Renal pelvis (tissue), 4 donors: Measurements from ENCODE around the gene NEURL1. TPM values are rescaled to one million over a fixed set of nuclear protein-coding genes. Genes with fewer than 3 reads are reported as not detected.
"Not testable (repeated sequence)": the region's sequence is repeated elsewhere in the genome, so short reads cannot be mapped to it uniquely, and the experiment has no call there.

Experiments
- DNase-seq: peaks from one replicate; pipeline ENCODE4 v3.0.0-alpha.2; 2013
- polyA plus RNA-seq, 3 donors: library from polyadenylated mRNA; unstranded; fragments of 120-200 nt; gene quantifications; one replicate each; pipeline ENCODE4 v1.2.1, GENCODE V29; 2013; ENCODE audit not compliant: insufficient read length in 3 of 3

The NEURL1 gene
- polyA plus RNA-seq, 3 donors = 1.9 to 2.3 (median 1.9) TPM

- no peak for DNase-seq
Measured at GRCh38 chr10:103605359-103606096, 112.0 kb downstream of the NEURL1 start.

DNA sequence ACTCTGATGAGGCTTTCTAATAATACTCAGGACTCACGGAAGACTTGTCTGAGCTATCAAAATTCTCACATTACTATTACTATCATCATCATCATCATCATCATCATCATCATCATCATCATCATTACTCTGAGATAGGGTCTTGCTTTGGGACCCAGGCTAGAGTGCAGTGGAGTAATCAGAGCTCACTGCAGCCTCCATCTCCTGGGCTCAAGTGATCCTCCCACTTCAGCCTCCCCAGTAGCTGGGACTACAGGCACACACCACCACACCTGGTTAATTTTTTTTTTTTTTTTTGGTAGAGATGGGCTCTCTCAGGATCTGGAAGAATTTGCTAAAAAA, 112.6 kb downstream of the NEURL1 start:
- DNase-seq = not testable (repeated sequence)

- not testable (repeated sequence) for DNase-seq
Measured at GRCh38 chr10:103607051-103607450, 113.5 kb downstream of the NEURL1 start.

DNA sequence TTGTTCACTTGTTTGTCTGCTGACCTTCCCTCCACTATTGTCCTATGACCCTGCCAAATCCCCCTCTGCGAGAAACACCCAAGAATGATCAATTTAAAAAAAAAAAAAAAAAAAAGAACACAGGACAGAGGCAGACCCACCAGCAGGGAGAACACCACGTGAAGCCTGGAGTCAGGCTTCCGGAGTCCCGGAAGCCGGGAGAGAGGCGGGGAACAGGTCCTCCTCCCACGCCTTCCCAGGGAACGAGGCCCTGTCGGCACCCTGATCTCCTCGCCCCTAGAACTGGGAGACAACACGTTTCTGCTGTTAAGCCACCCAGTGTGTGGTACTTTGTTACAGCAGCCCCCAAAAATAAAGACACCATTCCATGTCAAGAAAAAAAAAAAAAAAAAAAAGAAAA, 114.6 kb downstream of the NEURL1 start:
- not testable (repeated sequence) for DNase-seq

DNA sequence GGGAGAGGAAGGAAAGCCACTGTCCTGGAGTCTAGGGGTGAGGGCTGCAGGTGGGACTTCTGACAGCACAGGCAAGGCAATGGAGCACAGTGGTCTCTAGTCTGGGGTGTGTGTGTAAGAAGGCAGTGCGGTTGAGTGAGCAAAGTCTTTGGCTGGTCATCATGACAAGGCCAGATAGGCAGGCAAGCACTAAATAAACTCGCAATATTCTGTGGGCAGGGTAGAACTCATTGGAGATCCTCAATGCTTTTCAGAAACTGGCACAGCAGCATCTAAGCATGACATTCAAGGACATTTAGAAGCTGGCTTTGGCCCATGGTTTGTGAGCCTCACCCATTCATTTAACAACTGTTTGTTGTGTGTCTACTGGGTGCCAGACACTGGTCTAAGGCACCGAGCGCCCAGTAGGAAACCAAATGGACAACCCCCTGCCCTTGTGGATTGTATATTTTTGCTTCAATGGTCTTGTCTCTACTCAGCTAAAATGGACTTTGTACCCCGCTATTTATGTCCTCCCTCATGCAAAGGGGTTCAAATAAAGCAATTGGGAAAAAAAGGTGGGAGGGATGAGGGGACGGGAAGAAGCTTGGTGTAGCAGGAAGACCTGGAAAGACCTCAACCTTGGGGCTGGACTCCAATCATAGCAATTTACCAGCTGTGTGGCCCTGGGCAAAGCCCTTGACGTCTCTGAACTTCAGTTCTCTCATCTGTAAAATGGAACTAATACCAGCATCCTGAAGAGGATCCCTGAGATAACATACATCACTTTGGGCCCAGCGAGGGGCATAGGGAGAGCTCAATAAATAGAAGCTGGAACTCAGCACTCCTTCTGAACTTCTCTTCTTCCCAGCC, 116.0 kb downstream of the NEURL1 start:
- DNase-seq = no peak

GRCh38 chr10:103610083-103610472, 116.6 kb downstream of the NEURL1 start:
- no peak for DNase-seq

- DNase-seq = no peak
Measured at GRCh38 chr10:103610921-103611511, 117.5 kb downstream of the NEURL1 start.

GRCh38 chr10:103612462-103613365, 119.2 kb downstream of the NEURL1 start:
- no peak for DNase-seq

GRCh38 chr10:103613616-103614015, 120.1 kb downstream of the NEURL1 start:
- no peak for DNase-seq

DNA sequence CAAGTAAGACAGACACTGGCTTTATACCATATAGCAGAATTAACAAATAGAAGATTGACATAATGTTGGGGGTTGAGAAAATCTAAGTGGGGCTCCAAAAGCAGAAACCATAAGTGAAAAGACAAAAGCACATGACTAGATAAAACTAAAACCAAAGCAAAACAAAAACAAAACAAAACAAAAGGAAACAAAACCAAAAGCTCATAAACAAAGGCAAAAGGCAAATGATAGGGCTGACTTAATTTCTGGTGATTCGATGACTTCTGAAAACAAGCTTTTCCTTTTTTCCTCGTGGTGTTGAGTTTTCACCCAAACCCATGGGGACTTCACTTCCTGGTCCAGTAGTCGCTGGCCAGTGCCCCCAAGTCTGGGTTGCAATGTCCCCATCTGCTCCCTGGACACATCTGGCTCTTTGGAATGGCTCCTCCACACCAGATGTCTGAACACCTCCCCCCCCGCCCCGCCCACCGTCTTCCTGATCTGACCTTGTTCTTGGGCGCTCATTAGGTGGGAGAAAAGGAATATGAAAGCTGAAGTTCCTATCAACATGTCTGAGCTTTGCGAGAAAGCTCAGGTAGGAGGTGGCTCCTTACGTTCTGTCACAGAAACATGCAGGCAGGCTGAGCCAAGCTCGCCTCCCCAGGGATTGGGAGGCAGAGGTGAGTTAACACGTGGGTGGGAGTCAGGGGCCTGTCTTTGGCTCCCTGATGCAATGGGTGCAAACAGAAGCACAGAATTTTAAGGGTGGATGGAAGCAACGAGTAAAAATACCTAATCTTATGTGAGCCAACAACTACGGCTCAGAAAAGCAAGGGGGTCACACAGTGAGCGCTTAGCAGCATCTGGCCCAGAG, 121.0 kb downstream of the NEURL1 start:
- no peak for DNase-seq

GRCh38 chr10:103616705-103617601, 123.4 kb downstream of the NEURL1 start:
- DNase-seq = no peak

GRCh38 chr10:103617602-103618385, 124.3 kb downstream of the NEURL1 start:
- no peak for DNase-seq

GRCh38 chr10:103618575-103619423, 125.3 kb downstream of the NEURL1 start:
- DNase-seq = no peak

DNA sequence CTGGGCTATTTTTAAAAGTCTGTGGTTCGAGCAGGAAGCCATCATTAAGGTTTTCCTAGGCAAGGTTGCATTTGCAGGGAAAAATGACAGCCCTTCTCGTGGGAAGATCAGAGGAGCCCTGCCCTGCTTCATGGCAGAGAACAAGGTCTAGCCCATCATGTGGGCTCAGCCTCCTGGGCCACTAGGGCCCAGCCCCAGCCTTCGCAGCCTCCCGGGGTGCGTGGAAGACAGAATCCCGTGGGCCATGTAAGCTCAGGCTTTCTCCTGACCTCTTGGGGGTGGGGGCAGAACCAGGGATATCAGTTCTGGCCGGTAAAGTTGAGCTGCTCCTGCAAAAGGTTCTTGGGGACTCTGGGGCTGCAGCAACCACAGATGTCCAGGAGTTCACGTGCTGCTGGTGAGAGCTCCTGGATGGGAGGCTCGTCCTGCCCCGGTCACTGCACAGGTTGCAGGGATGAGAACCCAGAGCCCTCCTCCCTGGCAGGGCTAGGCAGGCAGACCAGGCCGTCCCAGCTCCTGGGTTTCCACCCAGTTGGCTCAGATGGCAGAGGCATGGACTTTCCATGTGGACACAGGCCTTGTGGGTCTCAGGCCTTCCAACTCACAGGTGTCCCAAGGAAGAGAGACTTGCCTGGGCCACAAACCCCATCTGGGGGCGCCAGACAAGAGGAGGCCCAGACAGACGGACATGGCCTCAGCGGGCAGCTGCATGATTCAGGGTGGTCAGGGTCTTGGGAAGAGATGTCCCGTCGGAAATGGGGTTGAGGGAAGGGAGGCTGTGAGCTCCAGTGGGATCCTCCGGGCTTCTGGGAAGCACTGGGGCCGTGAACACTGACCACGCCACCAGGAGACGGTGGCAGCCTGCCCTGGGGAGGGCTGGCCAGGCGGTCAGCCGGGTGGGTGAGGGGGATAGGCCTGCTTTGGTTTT, 126.2 kb downstream of the NEURL1 start:
- no peak for DNase-seq

- no peak for DNase-seq
Measured at GRCh38 chr10:103620352-103620740, 126.8 kb downstream of the NEURL1 start.

DNA sequence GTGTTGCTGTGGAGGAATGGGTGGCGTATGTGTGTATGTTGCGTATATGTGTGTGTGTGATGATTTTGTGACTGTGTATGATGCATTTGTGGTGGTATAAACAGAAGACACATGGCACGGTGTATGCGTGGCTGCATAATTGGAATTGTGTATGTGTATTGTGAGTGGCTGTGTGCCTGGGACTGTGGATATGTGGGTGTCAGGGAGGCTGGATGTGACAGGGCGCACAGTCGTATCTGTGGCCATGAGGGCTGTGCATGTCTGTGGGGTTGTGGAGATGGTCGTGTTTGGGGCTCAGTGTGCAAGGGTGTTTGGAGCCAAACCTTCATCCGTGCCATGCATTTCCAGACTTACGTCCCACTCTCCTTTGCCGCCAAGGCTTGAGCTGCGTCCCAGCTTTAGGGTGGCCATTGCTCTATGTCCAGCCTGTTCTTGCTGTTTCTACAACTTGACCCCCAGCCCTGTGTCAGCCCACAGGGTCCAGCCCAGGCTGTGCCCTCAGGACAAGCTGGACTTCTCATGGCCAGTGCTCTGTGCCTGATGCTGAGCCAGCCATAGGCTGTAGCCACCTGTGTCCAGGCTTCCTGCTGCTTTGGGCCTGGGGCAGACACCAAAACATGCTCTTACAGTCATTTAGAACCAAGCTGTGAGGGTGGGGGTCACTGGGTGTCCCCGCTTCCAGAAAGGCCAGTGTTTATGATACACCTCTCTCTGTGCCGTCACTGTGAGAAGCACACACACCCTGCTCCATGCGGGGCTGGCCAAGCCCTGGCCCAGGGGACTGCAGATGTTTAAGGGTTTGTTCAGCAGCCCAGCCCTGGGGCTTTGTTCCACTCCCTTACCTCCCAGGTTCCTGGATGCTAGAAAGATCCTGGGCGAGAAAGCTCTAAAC, 127.6 kb downstream of the NEURL1 start:
- DNase-seq = no peak
